Measurements from ENCODE around the gene RYR1.
A peak's percentile ranks its signal among the peaks of the same experiment; 100 is the strongest.
"Not testable (repeated sequence)": the region's sequence is repeated elsewhere in the genome, so short reads cannot be mapped to it uniquely, and the experiment has no call there.

RYR1 gene

GRCh38 chr19:38577826-38578225 lies 144.3 kb downstream of the RYR1 start:
- no peak for DNase-seq

- DNase-seq: not testable (repeated sequence)
Observed at GRCh38 chr19:38579304-38579703, 145.8 kb downstream of the RYR1 start.

- DNase-seq: no peak
Observed at GRCh38 chr19:38580080-38580479, 146.6 kb downstream of the RYR1 start.

- no peak for DNase-seq
Observed at GRCh38 chr19:38583219-38583984, 149.9 kb downstream of the RYR1 start.

GRCh38 chr19:38583985-38584305 lies 150.5 kb downstream of the RYR1 start:
- DNase-seq: no peak

GRCh38 chr19:38587562-38587961 lies 154.1 kb downstream of the RYR1 start:
- DNase-seq: no peak

GRCh38 chr19:38588041-38588440 lies 154.6 kb downstream of the RYR1 start:
- DNase-seq: no peak

- DNase-seq: no peak
Observed at GRCh38 chr19:38592940-38593339, 159.4 kb downstream of the RYR1 start.

GRCh38 chr19:38596057-38596981 lies 162.8 kb downstream of the RYR1 start:
- peak; percentile 35 for DNase-seq

GRCh38 chr19:38597075-38597474 lies 163.6 kb downstream of the RYR1 start:
- no peak for DNase-seq

GRCh38 chr19:38599722-38600121 lies 166.2 kb downstream of the RYR1 start:
- no peak for DNase-seq

- not testable (repeated sequence) for DNase-seq
Observed at GRCh38 chr19:38602856-38603255, 169.4 kb downstream of the RYR1 start.

GRCh38 chr19:38606131-38606530 lies 172.6 kb downstream of the RYR1 start:
- DNase-seq: no peak

- DNase-seq: no peak
Observed at GRCh38 chr19:38614289-38614688, 180.8 kb downstream of the RYR1 start.

GRCh38 chr19:38615007-38615581 lies 181.6 kb downstream of the RYR1 start:
- DNase-seq: no peak

GRCh38 chr19:38616265-38616664 lies 182.8 kb downstream of the RYR1 start:
- no peak for DNase-seq

GRCh38 chr19:38617283-38617763 lies 183.8 kb downstream of the RYR1 start:
- DNase-seq: peak; percentile 45

GRCh38 chr19:38617764-38618589 lies 184.5 kb downstream of the RYR1 start, which contains the start of gene MAP4K1:
MAP4K1 (minus strand) TSS chr19:38617953; CDS start chr19:38617895, 58 bp downstream.
- DNase-seq: peak; percentile 85

- peak; percentile 99 for DNase-seq
Observed at GRCh38 chr19:38618590-38619360, 185.3 kb downstream of the RYR1 start, which contains the start of gene EIF3K. EIF3K (plus strand) TSS chr19:38619188; CDS start chr19:38619269, 81 bp downstream.

GRCh38 chr19:38619361-38620174 lies 186.1 kb downstream of the RYR1 start:
- DNase-seq: no peak

- DNase-seq: no peak
Observed at GRCh38 chr19:38624822-38625221, 191.3 kb downstream of the RYR1 start.
